ENCODE data around the gene PHACTR4. TPM values are rescaled to one million over a fixed set of nuclear protein-coding genes. Genes with fewer than 3 reads are reported as not detected.
"Not testable (repeated sequence)": the region's sequence is repeated elsewhere in the genome, so short reads cannot be mapped to it uniquely, and the experiment has no call there.

Gene PHACTR4
- polyA plus RNA-seq (2013, experiment 1 of 4), result 55.0 TPM
- 57.9 TPM for polyA plus RNA-seq (2013, experiment 2 of 4)
- polyA plus RNA-seq (2013, experiment 3 of 4), result 42.4 TPM
- 44.1 TPM for polyA plus RNA-seq (2013, experiment 4 of 4)

DNA sequence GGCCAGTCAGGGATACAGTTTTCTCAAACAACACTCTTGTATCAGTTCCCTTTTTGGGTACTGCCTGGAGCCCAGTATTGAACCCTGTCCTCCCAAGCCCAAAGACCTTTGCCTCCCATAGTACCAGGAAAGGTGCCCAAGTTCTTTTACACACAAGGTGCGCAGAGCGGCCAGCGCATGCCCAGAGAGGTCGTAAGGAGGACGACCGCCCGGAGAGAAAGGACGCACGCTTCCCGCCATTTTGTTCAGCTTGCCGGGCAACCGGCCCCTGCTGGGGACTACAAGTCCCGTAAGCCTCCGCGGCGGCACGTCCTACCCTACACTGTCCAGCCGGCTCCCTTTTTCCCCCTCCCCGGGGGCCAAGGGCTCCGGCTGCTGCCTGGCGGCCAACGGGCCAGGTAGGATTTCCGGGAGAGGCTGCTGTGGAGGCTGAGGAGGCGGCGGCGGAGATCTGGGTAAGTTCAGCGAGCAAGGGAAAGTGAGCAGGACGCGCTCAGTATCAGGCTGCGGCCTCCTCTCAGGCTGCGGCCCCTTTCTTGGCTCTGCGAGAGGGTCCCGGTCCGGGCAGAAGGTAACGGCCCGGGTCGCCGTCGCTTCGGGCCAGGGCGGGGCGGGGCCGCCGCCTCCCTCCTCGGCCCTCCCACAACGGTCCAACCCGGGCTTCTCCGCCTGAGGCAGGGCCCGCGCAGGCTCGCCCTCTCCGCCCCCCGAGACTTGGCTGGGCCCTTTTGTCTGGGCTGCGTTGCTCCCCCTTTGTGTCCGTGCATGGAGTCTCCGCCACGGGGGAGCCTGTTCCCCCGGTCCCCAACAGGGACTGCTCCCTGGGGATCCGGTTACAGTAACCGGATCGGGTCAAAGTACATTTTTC is at the start of gene PHACTR4:
TSS of gene PHACTR4 (plus strand) at position 370 of the 868 bp plus-strand sequence. CDS start 37,708 bp downstream, outside the sequence.
- no peaks in the 10 kb centered on the region for H3K4me1 ChIP-seq (ENCODE audit: control insufficient read depth, insufficient read depth, low read length)
- H3K27ac ChIP-seq (ENCODE audit: insufficient read depth, low read depth, low read length, poor library complexity, severe bottlenecking), result peak within 1 kb of the TSS; percentile 96
- WGBS, 2 experiments, result 0% methylated on average over 61 of the region's 61 CpGs
- no peaks in the 10 kb centered on the region for H3K9me3 ChIP-seq (ENCODE audit: control insufficient read depth, low read length)
- H3K27me3 ChIP-seq (ENCODE audit: control insufficient read depth, insufficient read depth, low read length, poor library complexity, severe bottlenecking), result no peaks in the 10 kb centered on the region
- peak within 1 kb of the TSS; percentile 89 for H3K4me3 ChIP-seq (ENCODE audit: insufficient read depth, low read depth, low read length)
- H3K36me3 ChIP-seq (ENCODE audit: control insufficient read depth, insufficient read depth, low read length), result no peaks in the 10 kb centered on the region

DNA sequence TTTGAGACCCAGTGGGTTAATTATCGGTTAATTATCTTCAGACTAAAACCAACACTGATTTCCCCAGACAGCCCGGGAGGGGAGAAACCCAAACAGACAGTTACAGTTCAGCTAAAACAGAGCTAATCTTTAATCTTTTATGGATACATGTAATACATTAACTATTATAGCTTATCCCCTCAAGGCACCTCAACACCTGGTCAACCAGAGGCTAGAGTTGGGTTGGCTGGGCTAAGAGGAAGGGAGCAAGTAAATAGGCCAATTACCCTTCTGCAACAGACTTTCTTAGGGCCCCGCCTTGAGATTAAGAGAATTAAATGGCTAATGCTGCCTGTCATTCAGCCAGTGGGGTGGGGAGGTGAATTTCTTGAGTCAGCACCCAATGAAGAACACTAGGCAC is 47.3 kb upstream of the PHACTR4 start:
- H3K27ac ChIP-seq (ENCODE audit: insufficient read depth, low read depth, low read length, poor library complexity, severe bottlenecking), result no peak overlapping the region

GRCh38 chr1:28323720-28324119 is 45.8 kb upstream of the PHACTR4 start:
- Histone ChIP-seq H3K36me3 (ENCODE audit: control insufficient read depth, insufficient read depth, low read length) (no peaks in the 10 kb centered on the region), H3K4me3 (ENCODE audit: insufficient read depth, low read depth, low read length) (no peak overlapping the region), H3K27ac (ENCODE audit: insufficient read depth, low read depth, low read length, poor library complexity, severe bottlenecking) (no peak overlapping the region), H3K9me3 (ENCODE audit: control insufficient read depth, low read length) (no peaks in the 10 kb centered on the region), H3K4me1 (ENCODE audit: control insufficient read depth, insufficient read depth, low read length) (no peaks in the 10 kb centered on the region), H3K27me3 (ENCODE audit: control insufficient read depth, insufficient read depth, low read length, poor library complexity, severe bottlenecking) (no peaks in the 10 kb centered on the region)
- 57 to 69% methylated on average over 3 of the region's 3 CpGs for WGBS, 2 experiments

More for the DNA sequence above, 47.3 kb upstream of the PHACTR4 start:
- Histone ChIP-seq H3K4me1 (ENCODE audit: control insufficient read depth, insufficient read depth, low read length) (no peaks in the 10 kb centered on the region), H3K36me3 (ENCODE audit: control insufficient read depth, insufficient read depth, low read length) (no peaks in the 10 kb centered on the region), H3K27me3 (ENCODE audit: control insufficient read depth, insufficient read depth, low read length, poor library complexity, severe bottlenecking) (no peaks in the 10 kb centered on the region), H3K9me3 (ENCODE audit: control insufficient read depth, low read length) (no peaks in the 10 kb centered on the region), H3K4me3 (ENCODE audit: insufficient read depth, low read depth, low read length) (no peak overlapping the region)
- 90 to 96% methylated on average over 2 to 3 of the region's 3 CpGs for WGBS, 2 experiments

DNA sequence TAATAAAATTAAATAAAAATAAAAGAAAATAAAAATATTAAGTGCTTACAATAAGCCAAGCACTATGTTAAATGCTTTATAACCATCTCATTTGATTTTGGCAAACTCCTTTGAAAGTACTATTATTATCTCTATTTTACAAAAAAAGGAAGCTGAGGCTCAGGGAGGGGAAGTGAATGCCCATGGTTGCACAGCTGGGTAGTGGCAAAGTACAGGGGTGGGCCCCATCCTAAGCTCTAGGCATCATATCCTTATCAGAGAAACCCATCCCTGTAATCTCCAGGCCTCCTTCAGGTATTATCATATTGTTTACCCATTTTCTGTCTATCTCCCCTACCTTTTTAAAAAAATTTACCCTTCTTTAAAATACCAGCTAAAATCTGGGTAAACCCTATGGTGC is 43.0 kb upstream of the PHACTR4 start:
- H3K4me3 ChIP-seq (ENCODE audit: insufficient read depth, low read depth, low read length), result no peak overlapping the region
- no peaks in the 10 kb centered on the region for H3K27me3 ChIP-seq (ENCODE audit: control insufficient read depth, insufficient read depth, low read length, poor library complexity, severe bottlenecking)
- H3K36me3 ChIP-seq (ENCODE audit: control insufficient read depth, insufficient read depth, low read length), result no peaks in the 10 kb centered on the region
- H3K4me1 ChIP-seq (ENCODE audit: control insufficient read depth, insufficient read depth, low read length), result no peaks in the 10 kb centered on the region
- no peaks in the 10 kb centered on the region for H3K9me3 ChIP-seq (ENCODE audit: control insufficient read depth, low read length)
- no peak overlapping the region for H3K27ac ChIP-seq (ENCODE audit: insufficient read depth, low read depth, low read length, poor library complexity, severe bottlenecking)

- H3K27me3 ChIP-seq (ENCODE audit: control insufficient read depth, insufficient read depth, low read length, poor library complexity, severe bottlenecking), result no peaks in the 10 kb centered on the region
- WGBS, 2 experiments, result 92 to 95% methylated on average over 3 of the region's 3 CpGs
- H3K4me1 ChIP-seq (ENCODE audit: control insufficient read depth, insufficient read depth, low read length), result no peaks in the 10 kb centered on the region
- no peak overlapping the region for H3K4me3 ChIP-seq (ENCODE audit: insufficient read depth, low read depth, low read length)
- H3K36me3 ChIP-seq (ENCODE audit: control insufficient read depth, insufficient read depth, low read length), result peaks cover 3% of the 10 kb centered on the region
- H3K9me3 ChIP-seq (ENCODE audit: control insufficient read depth, low read length), result no peaks in the 10 kb centered on the region
- H3K27ac ChIP-seq (ENCODE audit: insufficient read depth, low read depth, low read length, poor library complexity, severe bottlenecking), result no peak overlapping the region
These were observed 42.6 kb upstream of the PHACTR4 start for GRCh38 chr1:28326984-28327383.

- H3K9me3 ChIP-seq (ENCODE audit: control insufficient read depth, low read length); H3K4me3 ChIP-seq (ENCODE audit: insufficient read depth, low read depth, low read length); H3K4me1 ChIP-seq (ENCODE audit: control insufficient read depth, insufficient read depth, low read length); H3K27me3 ChIP-seq (ENCODE audit: control insufficient read depth, insufficient read depth, low read length, poor library complexity, severe bottlenecking); H3K27ac ChIP-seq (ENCODE audit: insufficient read depth, low read depth, low read length, poor library complexity, severe bottlenecking); H3K36me3 ChIP-seq (ENCODE audit: control insufficient read depth, insufficient read depth, low read length): not testable (repeated sequence)
- 92 to 96% methylated on average over 11 of the region's 11 CpGs for WGBS, 2 experiments
These were observed 42.1 kb upstream of the PHACTR4 start for GRCh38 chr1:28327431-28327830.

DNA sequence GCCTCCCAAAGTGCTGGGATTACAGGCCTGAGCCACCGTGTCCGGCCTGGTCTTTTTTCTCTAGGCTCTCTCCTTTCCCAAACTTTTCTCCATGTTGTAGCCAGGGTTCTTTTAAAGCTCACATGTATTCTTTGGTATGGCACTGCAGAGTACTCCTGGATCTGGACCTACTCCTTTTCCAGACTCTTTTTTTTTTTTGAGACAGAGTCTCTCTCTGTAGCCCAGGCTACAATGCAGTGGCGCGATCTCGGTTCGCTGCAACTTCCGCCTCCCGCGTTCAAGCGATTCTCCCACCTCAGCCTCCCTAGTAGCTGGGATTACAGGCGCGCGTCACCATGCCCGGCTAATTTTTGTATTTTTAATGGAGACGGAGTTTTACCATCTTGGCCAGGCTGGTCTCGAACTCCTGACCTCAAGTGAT is 41.3 kb upstream of the PHACTR4 start:
- H3K36me3 ChIP-seq (ENCODE audit: control insufficient read depth, insufficient read depth, low read length), result peaks cover 5% of the 10 kb centered on the region
- no peaks in the 10 kb centered on the region for H3K4me1 ChIP-seq (ENCODE audit: control insufficient read depth, insufficient read depth, low read length)
- no peaks in the 10 kb centered on the region for H3K9me3 ChIP-seq (ENCODE audit: control insufficient read depth, low read length)
- H3K27ac ChIP-seq (ENCODE audit: insufficient read depth, low read depth, low read length, poor library complexity, severe bottlenecking), result no peak overlapping the region
- H3K4me3 ChIP-seq (ENCODE audit: insufficient read depth, low read depth, low read length), result peak overlapping the region; percentile 63
- 88 to 91% methylated on average over 16 of the region's 16 CpGs for WGBS, 2 experiments
- H3K27me3 ChIP-seq (ENCODE audit: control insufficient read depth, insufficient read depth, low read length, poor library complexity, severe bottlenecking), result no peaks in the 10 kb centered on the region

DNA sequence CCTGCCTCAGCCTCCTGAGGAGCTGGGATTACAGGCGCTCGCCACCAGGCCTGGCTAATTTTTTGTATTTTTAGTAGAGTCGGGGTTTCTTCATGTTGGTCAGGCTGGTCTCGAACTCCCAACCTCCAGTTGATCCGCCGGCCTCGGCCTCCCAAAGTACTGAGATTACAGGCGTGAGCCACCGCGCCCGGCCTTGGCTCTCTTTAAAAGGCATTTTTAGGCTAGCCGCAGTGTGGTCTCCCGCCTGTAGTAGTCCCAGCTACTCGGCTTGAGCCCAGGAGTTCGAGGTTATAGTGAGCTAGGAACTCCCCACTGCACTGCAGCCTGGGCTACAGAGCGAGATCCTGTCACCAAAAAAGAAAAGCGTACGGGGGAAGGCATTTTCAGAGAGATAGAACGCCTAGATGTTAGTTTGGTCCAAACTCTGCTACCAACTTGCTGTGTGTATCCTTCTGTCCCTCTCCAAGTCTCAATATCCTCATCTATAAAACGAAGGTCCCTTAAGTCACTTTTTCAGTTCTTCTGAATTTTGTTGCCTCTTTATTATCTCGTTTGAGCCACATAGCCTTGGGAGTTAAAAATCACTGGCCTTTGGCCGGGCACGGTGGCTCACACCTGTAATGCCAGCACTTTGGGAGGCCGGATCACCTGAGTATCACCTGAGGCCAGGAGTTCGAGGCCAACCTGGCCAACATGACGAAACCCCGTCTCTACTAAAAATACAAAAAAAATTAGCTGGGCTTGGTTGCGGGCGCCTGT is 40.0 kb upstream of the PHACTR4 start:
- H3K27ac ChIP-seq (ENCODE audit: insufficient read depth, low read depth, low read length, poor library complexity, severe bottlenecking), result peak overlapping the region; percentile 53
- no peaks in the 10 kb centered on the region for H3K4me1 ChIP-seq (ENCODE audit: control insufficient read depth, insufficient read depth, low read length)
- H3K9me3 ChIP-seq (ENCODE audit: control insufficient read depth, low read length), result no peaks in the 10 kb centered on the region
- no peaks in the 10 kb centered on the region for H3K27me3 ChIP-seq (ENCODE audit: control insufficient read depth, insufficient read depth, low read length, poor library complexity, severe bottlenecking)
- peak overlapping the region; percentile 63 for H3K4me3 ChIP-seq (ENCODE audit: insufficient read depth, low read depth, low read length)
- H3K36me3 ChIP-seq (ENCODE audit: control insufficient read depth, insufficient read depth, low read length), result peaks cover 16% of the 10 kb centered on the region
- WGBS, 2 experiments, result 55% methylated on average over 29 of the region's 29 CpGs

DNA sequence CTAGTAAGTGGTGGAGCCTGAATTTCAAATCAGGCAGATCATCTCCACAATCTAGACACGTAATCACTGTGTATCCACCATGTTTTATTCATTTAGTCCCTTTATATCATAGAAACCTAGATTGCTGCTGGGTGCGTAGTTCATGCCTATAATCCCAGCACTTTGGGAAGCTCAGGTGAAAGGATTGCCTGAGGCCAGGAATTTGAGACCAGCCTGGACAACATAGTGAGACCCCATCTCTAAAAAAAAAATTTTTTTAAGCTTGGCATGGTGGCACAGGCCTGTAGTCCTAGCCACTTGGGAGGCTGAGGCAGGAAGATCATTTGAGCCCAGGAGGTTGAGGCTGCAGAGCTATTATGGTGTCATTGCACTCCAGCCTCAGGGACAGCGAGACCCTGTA is 30.6 kb upstream of the PHACTR4 start:
- no peaks in the 10 kb centered on the region for H3K4me1 ChIP-seq (ENCODE audit: control insufficient read depth, insufficient read depth, low read length)
- no peaks in the 10 kb centered on the region for H3K27me3 ChIP-seq (ENCODE audit: control insufficient read depth, insufficient read depth, low read length, poor library complexity, severe bottlenecking)
- 89 to 94% methylated on average over 3 of the region's 3 CpGs for WGBS, 2 experiments

GRCh38 chr1:28339551-28339950 is 30.0 kb upstream of the PHACTR4 start:
- H3K36me3 ChIP-seq (ENCODE audit: control insufficient read depth, insufficient read depth, low read length), result peaks cover 3% of the 10 kb centered on the region
- no peak overlapping the region for H3K27ac ChIP-seq (ENCODE audit: insufficient read depth, low read depth, low read length, poor library complexity, severe bottlenecking)
- H3K4me1 ChIP-seq (ENCODE audit: control insufficient read depth, insufficient read depth, low read length), result no peaks in the 10 kb centered on the region
- no peaks in the 10 kb centered on the region for H3K9me3 ChIP-seq (ENCODE audit: control insufficient read depth, low read length)
- H3K27me3 ChIP-seq (ENCODE audit: control insufficient read depth, insufficient read depth, low read length, poor library complexity, severe bottlenecking), result no peaks in the 10 kb centered on the region
- H3K4me3 ChIP-seq (ENCODE audit: insufficient read depth, low read depth, low read length), result no peak overlapping the region
- WGBS, 2 experiments, result 91 to 94% methylated on average over 10 of the region's 10 CpGs

More for the DNA sequence above, 30.6 kb upstream of the PHACTR4 start:
- Histone ChIP-seq H3K4me3 (ENCODE audit: insufficient read depth, low read depth, low read length) (no peak overlapping the region), H3K27ac (ENCODE audit: insufficient read depth, low read depth, low read length, poor library complexity, severe bottlenecking) (no peak overlapping the region), H3K9me3 (ENCODE audit: control insufficient read depth, low read length) (no peaks in the 10 kb centered on the region), H3K36me3 (ENCODE audit: control insufficient read depth, insufficient read depth, low read length) (peaks cover 7% of the 10 kb centered on the region)

Measured in ectodermal cell (in vitro differentiated cells).